Heart right ventricle (tissue), 16 donors: ENCODE measurements around the gene FGF12. TPM values are rescaled to one million over a fixed set of nuclear protein-coding genes. Genes with fewer than 3 reads are reported as not detected.

Experiments used
- ATAC-seq, 8 donors: fragments of 200-7000 bp; cut with Tn5 transposase; one replicate each; pipeline ENCODE4 v1.9.1; 2020; ENCODE audit warnings: mild to moderate bottlenecking in 8 of 8, moderate library complexity in 8 of 8, moderate number of reproducible peaks in 1 of 8
- DNase-seq, 2 donors: peaks; one replicate each; pipeline ENCODE4 v3.0.0-alpha.2; 2020
- H3K27ac ChIP-seq, 10 donors: fragments of 200-600 bp; sonication (generic) in 2 of 10; one replicate each; pipeline versions ENCODE4 v1.5.0 to v1.8.0; 2020 to 2022; ENCODE audit warnings: mild to moderate bottlenecking in 3 of 10
- H3K27me3 ChIP-seq, 7 donors: fragments of 200-600 bp; one replicate each; pipeline ENCODE4 v1.8.0; 2021 to 2022; ENCODE audit warnings: mild to moderate bottlenecking in 2 of 7
- H3K36me3 ChIP-seq, 9 donors: fragments of 200-600 bp; sonication (generic) in 1 of 9; one replicate each; pipeline versions ENCODE4 v1.5.0 to v1.8.0; 2020 to 2022; ENCODE audit warnings: mild to moderate bottlenecking in 2 of 9
- H3K4me1 ChIP-seq, 9 donors: fragments of 200-600 bp; sonication (generic) in 1 of 9; one replicate each; pipeline versions ENCODE4 v1.5.0 to v1.8.0; 2020 to 2022; ENCODE audit warnings: mild to moderate bottlenecking in 4 of 9
- H3K4me3 ChIP-seq, 10 donors: fragments of 200-600 bp; sonication (generic) in 2 of 10; one replicate each; pipeline versions ENCODE4 v1.5.0 to v1.8.0; 2020 to 2022; ENCODE audit warnings: mild to moderate bottlenecking in 7 of 10, moderate library complexity in 2 of 10
- H3K9me3 ChIP-seq, 11 donors: fragments of 200-600 bp in 10 of 11; sonication (generic) in 2 of 11; one replicate each; pipeline versions ENCODE4 v1.5.0 to v1.8.0; 2013 to 2022; ENCODE audit warnings: mild to moderate bottlenecking in 2 of 11, control low read depth in 1 of 11, moderate library complexity in 1 of 11
- CTCF ChIP-seq, 9 donors: fragments of 200-600 bp; sonication (generic) in 2 of 9; IDR thresholded peaks; one replicate each; pipeline versions ENCODE4 v1.5.0 to v1.8.0; 2021 to 2022; ENCODE audit warnings: antibody characterized with exemption in 9 of 9, mild to moderate bottlenecking in 5 of 9, moderate library complexity in 1 of 9
- WGBS, 2 donors: extraction: QIAGEN DNeasy Blood & Tissue Kit; methylation state at CpG; one replicate each; pipeline ENCODE4 v1.1.7; 2013; ENCODE audit warnings: inconsistent platforms in 1 of 2; 5-methylcytosine and 5-hydroxymethylcytosine counted together
- intact Hi-C, 10 donors: fragments of 100-400 bp; cut with DNase I; formaldehyde crosslinking; loops; one replicate each; pipeline versions ENCODE4 v1.11.1 to v1.14.2; 2022
- polyA plus RNA-seq, 2 donors: library from polyadenylated mRNA; stranded (reverse); fragments of 200-250 nt; gene quantifications; one replicate each; pipeline ENCODE4 v1.2.3, GENCODE V29; 2013
- total RNA-seq, 10 donors: library from RNA; stranded (reverse); fragmentation: NEBNext Ultra II Directional in 3 of 10; extraction: Animal tissue kit (Norgen Biotek cat#: 25700) in 3 of 10; gene quantifications; one replicate each; pipeline versions ENCODE4 v1.2.1 to v1.2.4, GENCODE V29; 2021 to 2023
- donor health status: Arrhythmogenic right ventricular cardiomyopathy.
- donor health status: ischemic (EF 13 %, LVEDD 7.1; RV severe dilation, severe dysfunction).
- donor health status: healthy with polysubstance abuse.
- donor health status: DM: no; HTN: yes; CAD: no.
- donor health status: DM: no; HTN: no; CAD: no.
- donor health status: ischemic (EF 25% LVEDD 6.9; RV normal size, moderate dysfunction).
- donor health status: ischemic (EF 25% LVEDD 5.7; RV mildly dilated, moderate dysfunction).
- donor health status: healthy.
- donor health status: DM: yes; HTN: yes; CAD: no.
- donor health status: Ischemic cardiomyopathy.
- donor health status: ischemic (EF 35%, LVEDD 5.7; RV mildly dilated, moderate dysfunction).
- donor health status: nonischemic (EF 11% LVEDD 7.7; RV severe dilation, severe dysfunction).
- donor health status: DM: yes; HTN: yes; CAD: no.
- donor health status: PGD.
- donor health status: ischemic (EF 29% LVEDD 5.4; RV normal size, mild dysfunction).
- donor health status: nonischemic (EF 23%, LVEDD 6.1; RV moderate dilation, normal function).

FGF12 gene
- total and polyA plus RNA-seq, 12 donors, result 26.5 to 504 (median 313) TPM

DNA sequence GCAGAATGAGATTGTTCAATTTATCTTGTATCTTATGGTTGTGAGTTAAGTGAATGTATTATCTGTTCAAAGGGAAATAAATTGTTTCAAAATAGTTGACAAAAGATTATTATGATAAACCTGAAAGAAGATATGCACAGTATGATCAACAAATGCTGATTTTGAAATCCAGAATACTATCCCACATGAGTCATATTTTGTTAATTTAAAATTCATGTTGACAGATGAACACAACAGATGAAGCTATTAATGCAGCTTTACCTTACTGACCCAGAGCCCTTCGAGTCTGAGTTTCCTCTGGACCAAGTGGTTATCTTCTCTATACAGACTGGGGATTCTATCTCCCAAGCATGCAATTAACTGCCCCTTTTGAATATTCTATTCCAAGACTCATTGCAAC lies 482.8 kb downstream of the FGF12 start:
- no peak for TF ChIP-seq CTCF (IDR thresholded peaks at IDR 0.05)
- Histone ChIP-seq H3K9me3 (no peaks in the 10 kb centered on the region), H3K36me3 (no peaks in the 10 kb centered on the region), H3K27ac (no peak overlapping the region), H3K27me3 (no peaks in the 10 kb centered on the region), H3K4me1 (peaks cover 0 to 9% (median 0%) of the 10 kb centered on the region in 9 donors), H3K4me3 (no peak overlapping the region)
- intact Hi-C loops, result no loop called here
- 49 to 65% methylated on average over 1 of the region's 1 CpG for WGBS, 2 donors
- ATAC-seq (no peak), DNase-seq (no peak)

DNA sequence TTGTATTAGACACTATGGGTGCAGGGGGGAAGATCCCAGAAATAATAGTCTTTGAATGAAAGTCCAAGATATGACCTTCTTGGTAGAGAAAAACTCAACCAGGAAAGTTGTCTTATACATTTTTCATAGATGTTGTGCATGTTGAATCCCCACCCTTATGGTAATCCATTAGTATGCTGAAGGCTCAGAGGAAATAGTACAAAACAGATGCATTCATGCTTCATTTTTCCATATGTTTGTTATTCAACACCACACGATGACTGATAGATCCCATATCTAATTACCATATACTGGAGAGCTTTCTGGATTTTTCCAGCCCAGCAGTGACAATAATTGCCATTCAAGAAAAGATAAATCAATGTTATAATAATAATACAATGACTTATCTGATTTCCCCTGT lies 487.4 kb downstream of the FGF12 start:
- Histone ChIP-seq H3K4me3 (no peak overlapping the region), H3K27me3 (no peaks in the 10 kb centered on the region), H3K9me3 (peaks cover 0 to 10% (median 0%) of the 10 kb centered on the region in 11 donors), H3K27ac (no peak overlapping the region), H3K4me1 (no peaks in the 10 kb centered on the region), H3K36me3 (no peaks in the 10 kb centered on the region)
- 70 to 87% methylated on average over 1 of the region's 1 CpG for WGBS, 2 donors
- no peak for TF ChIP-seq CTCF (IDR thresholded peaks at IDR 0.05)
- DNase-seq (no peak), ATAC-seq (no peak)
- intact Hi-C loops, result no loop called here

DNA sequence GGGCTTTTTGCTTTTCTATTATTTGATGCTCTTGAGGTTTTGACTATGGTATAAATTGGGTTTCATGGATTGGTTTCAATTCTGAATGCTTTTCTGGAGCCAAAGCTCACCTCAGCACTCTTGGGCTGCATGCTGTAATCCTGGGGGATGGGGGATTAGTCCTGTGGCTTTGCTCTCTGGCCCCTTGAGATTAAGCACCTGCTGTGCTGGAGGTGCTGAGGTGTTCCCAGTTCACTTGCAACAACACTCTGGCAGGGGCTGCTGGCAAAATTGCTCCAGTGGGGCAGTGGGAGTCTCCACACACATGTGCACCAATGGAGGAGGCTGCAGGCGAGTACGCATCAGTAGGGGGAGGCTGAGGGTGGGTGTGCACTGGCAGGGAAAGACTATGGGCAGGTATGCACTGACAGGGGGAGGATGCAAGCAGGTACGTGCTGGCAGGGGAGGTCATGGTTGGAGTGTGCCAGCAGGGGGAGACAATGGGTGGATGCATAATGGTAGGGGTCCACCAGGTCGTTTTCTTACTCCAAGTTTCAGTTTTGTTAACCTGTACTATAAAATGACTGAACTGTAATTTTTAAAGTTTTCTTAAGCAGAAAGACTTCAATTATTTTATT lies 489.2 kb downstream of the FGF12 start:
- no peaks in the 10 kb centered on the region for H3K27me3 ChIP-seq
- 65 to 77% methylated on average over 4 of the region's 4 CpGs for WGBS, 2 donors
- no peaks in the 10 kb centered on the region for H3K4me1 ChIP-seq
- ATAC-seq, result peak in 1 of 8 donors; percentile 53
- H3K4me3 ChIP-seq, result no peak overlapping the region
- peak in 2 of 9 donors; percentile 16 to 17 for TF ChIP-seq CTCF (IDR thresholded peaks at IDR 0.05)
- intact Hi-C loops, result no loop called here
- no peak overlapping the region for H3K27ac ChIP-seq
- peaks cover 0 to 10% (median 0%) of the 10 kb centered on the region in 11 donors for H3K9me3 ChIP-seq
- no peaks in the 10 kb centered on the region for H3K36me3 ChIP-seq
- no peak for DNase-seq

GRCh38 chr3:192229866-192230265 lies 497.5 kb downstream of the FGF12 start:
- intact Hi-C loops, result no loop called here
- ATAC-seq (no peak), DNase-seq (no peak)
- Histone ChIP-seq H3K27me3 (no peaks in the 10 kb centered on the region), H3K4me3 (no peak overlapping the region), H3K36me3 (no peaks in the 10 kb centered on the region), H3K4me1 (no peaks in the 10 kb centered on the region), H3K27ac (no peak overlapping the region), H3K9me3 (no peaks in the 10 kb centered on the region)
- 94 to 95% methylated on average over 2 of the region's 2 CpGs for WGBS, 2 donors
- TF ChIP-seq CTCF (IDR thresholded peaks at IDR 0.05), result no peak
